MG63 (cell line): Measurements from ENCODE around the gene NTN4. TPM values are rescaled to one million over a fixed set of nuclear protein-coding genes. Genes with fewer than 3 reads are reported as not detected.
A peak's percentile ranks its signal among the peaks of the same experiment; 100 is the strongest.
"Not testable (repeated sequence)": the region's sequence is repeated elsewhere in the genome, so short reads cannot be mapped to it uniquely, and the experiment has no call there.

Experiments
- DNase-seq: peaks from one replicate; pipeline ENCODE4 v3.0.0-alpha.2; 2020
- H3K27me3 ChIP-seq: fragments of 250-450 bp; sonication (Bioruptor Pico); 2 replicates; pipeline ENCODE4 v1.5.1; 2020; ENCODE audit warnings: mild to moderate bottlenecking, moderate library complexity
- H3K36me3 ChIP-seq: fragments of 250-450 bp; sonication (Bioruptor Pico); 2 replicates; pipeline ENCODE4 v1.5.1; 2020; ENCODE audit warnings: mild to moderate bottlenecking, moderate library complexity
- H3K4me3 ChIP-seq: fragments of 250-450 bp; sonication (Bioruptor Pico); 2 replicates; pipeline ENCODE4 v1.5.1; 2020; ENCODE audit warnings: mild to moderate bottlenecking, moderate library complexity
- H3K9me3 ChIP-seq: fragments of 250-450 bp; sonication (Bioruptor Pico); 2 replicates; pipeline ENCODE4 v1.5.1; 2020; ENCODE audit warnings: mild to moderate bottlenecking, moderate library complexity
- total RNA-seq: library from RNA; depleted of rRNA; stranded (reverse); fragments of >200 nt; shearing (Covaris generic); gene quantifications from 2 replicates; pipeline ENCODE4 v1.2.3, GENCODE V29; 2014; ENCODE audit warnings: low replicate concordance

Gene NTN4
- total RNA-seq, 1 experiment from 2014 or later = 43.1 TPM

DNA sequence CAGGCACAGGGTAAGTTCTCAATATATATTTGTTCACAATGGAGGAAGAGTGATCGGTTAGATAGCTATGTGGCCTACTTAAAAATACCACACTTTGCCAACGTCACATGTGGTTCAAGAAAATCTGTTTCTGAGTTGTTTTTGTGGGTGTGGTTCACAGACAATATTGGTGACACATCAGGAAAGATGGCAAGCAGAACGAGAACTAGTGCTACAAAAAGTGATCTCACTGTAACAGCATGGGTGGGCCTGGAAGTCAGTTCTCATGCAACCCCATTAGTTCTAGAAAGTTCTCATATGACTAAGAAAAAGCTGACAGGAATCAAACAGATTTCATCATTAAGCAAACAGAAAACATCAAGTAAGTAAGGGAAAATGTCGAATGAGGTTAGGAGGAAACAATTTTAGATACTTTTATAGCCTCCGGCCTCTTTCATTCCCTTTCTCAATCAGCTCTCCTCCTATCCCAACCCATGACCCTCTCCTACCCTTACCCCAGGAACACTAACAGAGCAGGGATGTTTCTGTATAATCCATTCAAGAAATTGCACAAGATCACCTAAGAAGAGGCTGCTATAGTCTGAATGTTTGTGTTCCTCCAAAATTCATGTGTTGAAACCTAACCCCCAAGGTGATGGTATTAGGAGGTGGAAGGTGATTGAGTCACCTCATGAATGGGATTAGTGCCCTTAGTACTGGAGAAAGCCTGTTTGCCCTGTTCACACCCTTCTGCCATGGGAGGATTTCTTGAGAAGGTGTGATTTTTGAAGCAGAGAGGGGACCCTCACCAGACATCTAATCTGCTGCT, 15.5 kb upstream of the NTN4 start:
- peaks cover 4% of the 10 kb centered on the region for H3K9me3 ChIP-seq

DNA sequence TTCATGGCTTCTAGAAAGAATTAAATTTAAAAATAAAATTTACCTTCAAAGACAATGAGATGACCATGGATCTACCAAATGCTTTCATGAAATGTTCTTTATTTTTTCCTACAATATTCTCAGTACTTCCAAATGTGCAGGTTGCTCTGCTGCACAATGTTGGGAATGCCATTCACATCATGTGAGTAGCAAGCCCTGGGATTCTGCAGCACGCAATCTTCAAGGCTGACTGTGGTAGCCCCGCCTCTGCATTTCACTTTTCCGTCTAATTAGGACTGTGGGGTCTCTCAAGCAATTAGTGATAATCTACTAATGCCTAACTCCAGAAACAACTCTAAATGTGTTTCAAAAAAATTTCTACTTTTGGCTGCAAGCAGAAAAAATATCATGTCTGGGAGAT, 13.7 kb upstream of the NTN4 start:
- H3K9me3 ChIP-seq = peaks cover 2% of the 10 kb centered on the region
- no peaks in the 10 kb centered on the region for H3K27me3 ChIP-seq
- no peak for DNase-seq
- no peak overlapping the region for H3K4me3 ChIP-seq
- no peaks in the 10 kb centered on the region for H3K36me3 ChIP-seq

More for the DNA sequence above, 15.5 kb upstream of the NTN4 start:
- Histone ChIP-seq H3K36me3 (no peaks in the 10 kb centered on the region), H3K4me3 (no peak overlapping the region), H3K27me3 (no peaks in the 10 kb centered on the region)
- DNase-seq = peak; percentile 81

DNA sequence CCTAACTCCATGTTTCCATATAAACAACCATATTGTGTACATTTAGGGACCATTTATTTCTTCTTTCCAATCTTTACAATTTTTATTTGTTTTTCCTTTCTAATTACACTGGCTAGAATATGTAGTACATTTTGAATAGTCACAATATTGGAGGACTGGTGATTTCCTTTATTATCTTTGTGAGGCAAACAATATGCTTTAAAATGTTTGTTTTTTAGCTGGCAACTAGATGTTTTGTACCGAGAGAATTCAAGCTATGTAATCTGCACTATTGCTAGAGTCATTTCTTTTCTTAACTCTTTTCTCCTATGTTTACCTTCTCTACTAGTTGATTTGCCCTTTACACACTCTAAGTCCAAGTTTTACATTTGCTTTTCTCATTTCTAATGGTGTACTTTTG, 13.3 kb upstream of the NTN4 start:
- Histone ChIP-seq H3K36me3 (no peaks in the 10 kb centered on the region), H3K9me3 (no peaks in the 10 kb centered on the region; the same call in 1 of the 2 replicates), H3K27me3 (no peaks in the 10 kb centered on the region), H3K4me3 (no peak overlapping the region)
- no peak for DNase-seq

DNA sequence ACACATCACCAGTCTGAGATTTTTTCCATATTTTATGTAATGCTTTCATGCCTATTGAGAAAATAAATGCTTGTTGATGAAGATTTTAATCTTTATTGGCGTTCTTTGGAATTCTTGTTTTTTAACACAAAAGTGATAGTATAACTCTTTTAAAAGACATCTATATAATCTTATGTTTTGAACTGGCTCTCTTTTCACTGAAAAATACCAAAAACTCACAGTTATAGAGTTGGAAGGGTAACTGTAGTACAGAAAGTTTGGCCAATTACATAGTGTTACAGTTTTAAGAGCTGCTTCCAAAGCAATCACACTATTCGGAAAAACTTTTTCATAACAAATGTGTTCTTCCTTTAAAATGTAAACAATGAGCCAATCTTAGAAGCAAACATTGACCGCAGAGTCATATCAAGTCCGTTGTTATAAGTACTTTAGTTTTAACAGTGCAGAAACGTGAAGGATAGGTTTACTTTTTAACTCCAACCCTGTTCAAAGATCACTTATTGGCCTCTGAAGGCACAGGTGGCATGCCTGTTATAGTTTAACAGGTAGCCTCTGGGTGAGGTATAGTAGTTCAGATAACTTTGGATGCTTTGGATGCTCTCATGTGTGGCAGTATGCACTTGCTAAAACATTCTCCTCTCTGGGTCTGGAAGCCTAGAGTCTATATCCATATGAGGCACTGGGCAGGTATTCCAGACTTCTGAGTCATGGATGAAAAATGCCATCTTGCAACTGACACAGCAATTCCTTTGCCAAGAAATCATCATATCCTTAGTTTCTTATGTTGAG, 12.1 kb upstream of the NTN4 start:
- Histone ChIP-seq H3K27me3 (no peaks in the 10 kb centered on the region), H3K4me3 (no peak overlapping the region), H3K36me3 (no peaks in the 10 kb centered on the region), H3K9me3 (no peaks in the 10 kb centered on the region; the same call in 1 of the 2 replicates)
- peak; percentile 67 for DNase-seq

DNA sequence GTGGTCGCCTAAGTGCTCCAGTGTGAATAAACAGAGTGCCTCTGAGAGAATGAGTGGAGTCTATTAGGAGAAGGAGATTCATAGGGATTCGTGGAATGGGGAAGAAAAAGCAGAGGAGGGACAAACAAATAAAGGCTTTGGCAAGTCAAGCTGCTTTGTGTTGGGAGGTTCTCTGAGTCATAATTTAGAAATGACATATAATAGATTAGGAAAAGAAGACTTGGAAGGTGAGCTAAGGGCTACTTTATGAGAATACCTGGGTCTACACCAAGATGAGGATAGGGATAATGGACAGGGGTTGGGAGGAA, 6.4 kb upstream of the NTN4 start:
- DNase-seq = no peak
- no peaks in the 10 kb centered on the region for H3K36me3 ChIP-seq

DNA sequence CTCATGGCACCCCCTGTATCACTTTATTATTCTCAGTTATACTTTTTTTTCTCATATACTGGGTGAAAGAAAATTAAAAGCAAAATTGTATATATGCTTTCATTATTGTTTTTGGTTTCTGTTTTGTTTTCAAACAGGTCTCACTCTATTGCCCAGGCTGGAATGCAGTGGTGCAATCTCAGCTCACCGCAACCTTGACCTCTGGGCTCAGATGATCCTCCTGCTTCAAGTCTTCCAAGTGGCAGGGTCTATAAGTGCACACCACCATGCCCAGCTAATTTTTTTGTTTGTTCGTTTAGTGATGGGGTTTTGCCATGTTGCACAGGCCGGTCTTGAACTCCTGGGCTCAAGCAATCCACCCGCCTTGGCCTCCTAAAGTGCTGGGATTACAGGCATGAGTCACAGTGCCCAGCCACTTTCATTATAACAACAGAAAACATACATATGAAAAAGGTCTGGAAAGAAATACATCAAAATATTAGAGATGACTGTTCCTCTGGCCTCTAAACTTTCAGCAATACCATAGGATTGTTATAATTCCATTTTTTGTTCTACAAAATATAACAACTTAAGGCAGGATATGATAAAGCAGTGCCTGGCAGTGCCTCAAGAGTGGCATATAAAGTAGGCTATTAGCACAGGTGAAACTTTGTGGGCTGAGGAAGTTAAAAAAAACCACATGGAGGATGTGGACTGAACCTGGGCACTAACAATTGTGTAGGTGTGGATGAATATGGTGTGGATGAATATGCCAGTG, 5.8 kb upstream of the NTN4 start:
- Histone ChIP-seq H3K27me3 (no peaks in the 10 kb centered on the region), H3K36me3 (no peaks in the 10 kb centered on the region), H3K4me3 (no peak overlapping the region), H3K9me3 (no peaks in the 10 kb centered on the region)
- peak; percentile 35 for DNase-seq

More for the DNA sequence above, 6.4 kb upstream of the NTN4 start:
- Histone ChIP-seq H3K27me3 (no peaks in the 10 kb centered on the region), H3K9me3 (no peaks in the 10 kb centered on the region), H3K4me3 (no peak overlapping the region)

DNA sequence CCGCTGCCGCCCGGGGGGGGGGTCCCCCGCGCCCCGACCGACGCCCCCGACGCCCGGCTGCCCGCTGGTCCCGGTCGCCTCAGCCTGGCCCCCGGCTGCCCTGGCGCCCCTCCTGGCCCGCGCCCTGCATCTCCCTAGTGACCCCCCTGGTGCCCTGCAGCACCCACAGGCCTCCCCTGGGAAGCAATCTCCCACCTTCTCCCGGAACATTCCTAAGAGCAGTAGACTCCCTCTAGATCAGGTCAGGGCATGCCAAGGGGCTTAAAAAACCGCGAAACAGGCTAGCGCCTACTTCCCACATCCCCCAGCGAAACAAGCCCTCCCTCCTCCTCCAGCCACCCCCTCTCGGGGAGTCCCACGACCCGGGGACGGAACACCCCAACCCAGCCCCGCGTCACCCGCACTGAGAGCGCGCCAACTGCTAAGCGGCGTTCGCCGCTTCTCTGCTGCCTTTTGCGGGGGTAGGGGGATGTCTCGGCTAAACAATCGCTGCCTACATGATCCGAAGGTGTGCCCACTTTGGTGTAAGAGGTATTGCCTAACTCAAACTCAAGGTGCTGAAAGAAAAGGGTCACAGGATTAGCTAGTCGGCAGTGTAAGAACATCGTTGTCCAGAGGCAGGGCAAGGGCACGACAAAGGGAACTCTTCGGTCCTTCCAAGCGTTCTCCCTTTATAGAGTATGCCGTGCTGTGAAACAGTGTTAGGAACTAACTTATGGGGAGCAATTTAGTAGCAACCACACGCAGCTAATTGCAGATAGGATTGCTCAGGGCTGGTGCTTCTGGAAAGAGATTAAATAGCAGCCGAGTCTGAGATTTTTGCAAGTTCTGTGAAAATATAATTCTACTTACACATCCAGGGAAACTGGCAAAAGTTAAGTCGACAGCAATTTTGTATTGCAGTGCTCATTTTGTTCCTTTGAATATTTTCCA, 619 bp upstream of the NTN4 start:
- peak overlapping the region; percentile 66 for H3K4me3 ChIP-seq
- peak; percentile 35 for DNase-seq
- peaks cover 14% of the 10 kb centered on the region for H3K36me3 ChIP-seq

DNA sequence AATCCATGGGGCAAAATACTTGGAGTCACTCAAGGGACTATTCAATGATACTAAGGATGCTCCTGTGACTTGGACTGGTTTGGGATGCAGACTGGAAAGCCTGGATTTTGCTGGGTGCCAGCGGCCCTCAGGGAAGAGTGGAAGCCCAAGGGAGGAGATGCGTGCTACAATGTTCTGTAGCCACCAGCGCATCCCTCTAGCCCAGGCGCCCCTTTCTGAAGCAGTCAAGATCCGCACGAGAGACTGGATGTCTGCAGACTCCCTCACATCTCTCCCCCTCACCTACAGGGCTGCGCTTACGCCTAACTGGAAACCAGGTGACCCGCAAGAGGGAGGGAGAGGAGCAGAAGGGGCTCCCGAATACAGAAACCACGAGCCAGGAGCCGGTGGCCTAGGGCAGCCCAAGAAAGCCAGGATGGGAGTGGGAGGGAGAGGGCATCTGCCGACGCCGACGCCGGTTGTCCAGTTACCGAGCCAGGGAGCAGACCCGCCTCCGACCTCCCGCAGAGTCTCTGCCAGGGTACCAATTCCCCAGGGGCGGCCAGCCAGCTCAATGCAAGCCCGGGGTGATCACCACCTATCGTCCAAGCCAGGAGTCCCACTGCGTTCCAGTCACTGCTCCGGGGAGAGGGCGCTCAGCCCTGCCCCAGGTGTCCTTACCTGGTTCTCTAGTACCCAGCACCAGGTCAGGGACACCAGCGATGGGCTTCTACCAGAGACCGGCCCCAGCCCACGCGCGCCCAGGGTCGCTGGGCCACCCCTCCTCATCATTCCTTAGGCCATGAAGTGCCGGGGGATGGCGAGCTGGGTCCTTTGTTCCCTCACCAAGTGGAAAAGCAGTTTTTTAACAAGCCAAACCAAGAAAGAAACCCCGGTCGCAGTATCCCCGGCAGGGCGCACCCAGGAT, 1.2 kb downstream of the NTN4 start:
- H3K27me3 ChIP-seq = no peaks in the 10 kb centered on the region
- peak overlapping the region; percentile 66 for H3K4me3 ChIP-seq
- DNase-seq = peak; percentile 56
- H3K9me3 ChIP-seq = no peaks in the 10 kb centered on the region
- H3K36me3 ChIP-seq = peaks cover 25% of the 10 kb centered on the region

More for the DNA sequence above, 619 bp upstream of the NTN4 start:
- Histone ChIP-seq H3K9me3 (no peaks in the 10 kb centered on the region), H3K27me3 (no peaks in the 10 kb centered on the region)

DNA sequence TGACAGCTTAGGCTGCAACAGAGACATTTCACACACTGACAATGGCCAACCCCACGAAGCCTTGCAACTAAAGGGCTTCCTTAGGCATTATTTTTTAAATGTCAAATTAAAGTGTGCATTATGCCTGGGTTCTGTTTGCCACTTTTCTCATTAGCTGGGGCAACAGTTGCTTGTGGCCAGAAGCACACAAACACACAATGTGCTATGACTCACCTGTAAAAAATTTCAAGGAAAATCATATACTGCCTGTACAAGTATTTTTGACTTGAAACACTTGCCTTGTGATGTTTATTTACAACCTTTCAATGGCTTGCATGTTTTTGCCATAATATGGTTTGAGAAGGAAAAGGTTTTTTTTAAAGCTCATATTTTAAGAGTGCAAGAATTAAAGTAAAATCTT, 1.9 kb downstream of the NTN4 start:
- H3K4me3 ChIP-seq = peak overlapping the region; percentile 66
- DNase-seq = no peak
- peaks cover 31% of the 10 kb centered on the region for H3K36me3 ChIP-seq
- H3K27me3 ChIP-seq = no peaks in the 10 kb centered on the region
- no peaks in the 10 kb centered on the region for H3K9me3 ChIP-seq

DNA sequence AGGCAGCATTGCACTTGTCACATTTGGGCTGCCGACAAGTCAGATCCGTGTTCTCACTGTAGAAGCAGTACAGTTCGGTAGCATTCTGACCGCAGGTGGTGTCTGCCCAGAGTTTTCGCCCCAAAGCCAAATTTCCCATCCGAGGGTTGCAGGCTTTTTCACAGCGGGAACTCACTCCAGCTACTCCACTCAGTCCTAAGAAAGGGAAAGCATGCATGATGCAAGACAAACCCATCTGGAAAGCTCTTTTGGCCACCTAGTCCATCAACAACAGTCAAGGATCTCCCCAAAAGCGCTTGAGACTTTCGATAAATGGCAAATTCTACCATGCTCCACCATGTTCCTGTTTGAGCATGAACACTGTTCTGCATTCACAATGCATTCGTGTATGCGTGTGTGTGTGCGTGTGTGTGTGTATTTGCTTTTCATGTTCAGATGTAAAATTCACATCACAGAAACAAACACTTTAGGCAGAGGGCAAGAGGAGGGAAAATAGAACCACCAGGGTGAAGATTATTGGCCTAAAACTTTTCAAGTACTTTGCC, 3.2 kb downstream of the NTN4 start:
- no peaks in the 10 kb centered on the region for H3K9me3 ChIP-seq
- H3K4me3 ChIP-seq = no peak overlapping the region
- no peak for DNase-seq
- H3K27me3 ChIP-seq = no peaks in the 10 kb centered on the region
- H3K36me3 ChIP-seq = peaks cover 43% of the 10 kb centered on the region

DNA sequence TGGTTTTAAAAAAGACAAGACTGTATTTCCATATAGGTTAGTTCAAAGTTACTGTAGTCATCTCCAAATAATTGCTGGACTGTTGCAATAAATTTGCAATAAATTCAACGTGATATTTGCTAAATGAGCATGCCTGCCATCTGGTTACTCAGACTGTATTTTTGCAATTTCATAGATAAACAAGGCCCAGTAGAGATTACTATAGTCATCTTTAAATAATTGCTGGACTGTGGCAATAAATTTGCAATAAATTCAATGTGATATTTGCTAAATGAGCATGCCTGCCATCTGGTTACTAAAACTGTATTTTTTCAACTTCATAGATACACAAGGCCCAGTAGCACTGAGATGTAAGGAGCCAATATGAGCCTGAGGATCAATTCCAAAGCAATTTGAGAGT, 5.6 kb downstream of the NTN4 start:
- H3K36me3 ChIP-seq = peaks cover 59% of the 10 kb centered on the region
- H3K27me3 ChIP-seq = no peaks in the 10 kb centered on the region
- no peak for DNase-seq
- H3K9me3 ChIP-seq = no peaks in the 10 kb centered on the region
- no peak overlapping the region for H3K4me3 ChIP-seq

DNA sequence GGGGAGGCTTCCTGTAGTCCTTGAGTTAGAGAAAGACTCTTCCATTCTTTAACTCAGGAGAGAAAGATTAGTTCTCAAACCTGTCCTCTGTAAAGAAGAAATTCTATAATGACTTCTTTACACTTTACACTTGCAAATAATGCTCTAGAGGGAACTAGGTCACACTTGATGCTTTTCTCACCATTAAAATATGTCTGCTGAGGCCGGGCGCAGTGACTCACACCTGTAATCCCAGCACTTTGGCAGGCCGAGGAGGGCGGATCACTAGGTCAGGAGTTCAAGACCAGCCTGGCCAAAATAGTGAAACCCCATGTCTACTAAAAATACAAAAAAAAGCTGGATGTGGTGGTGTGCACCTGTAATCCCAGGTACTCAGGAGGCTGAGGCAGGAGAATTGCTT, 6.3 kb downstream of the NTN4 start:
- Histone ChIP-seq H3K36me3 (peaks cover 59% of the 10 kb centered on the region), H3K27me3 (no peaks in the 10 kb centered on the region), H3K9me3 (no peaks in the 10 kb centered on the region), H3K4me3 (no peak overlapping the region)
- DNase-seq = peak; percentile 79

DNA sequence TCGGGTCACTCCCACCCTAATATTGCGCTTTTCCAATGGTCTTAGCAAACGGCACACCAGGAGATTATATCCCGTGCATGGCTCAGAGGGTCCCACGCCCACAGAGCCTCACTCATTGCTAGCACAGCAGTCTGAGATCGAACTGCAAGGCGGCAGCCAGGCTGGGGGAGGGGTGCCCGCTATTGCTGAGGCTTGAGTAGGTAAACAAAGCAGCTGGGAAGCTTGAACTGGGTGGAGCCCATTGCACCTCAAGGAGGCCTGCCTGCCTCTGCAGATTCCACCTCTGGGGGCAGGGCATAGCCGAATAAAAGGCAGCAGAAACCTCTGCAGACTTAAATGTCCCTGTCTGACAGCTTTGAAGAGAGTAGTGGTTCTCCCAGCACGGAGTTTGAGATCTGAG, 15.1 kb downstream of the NTN4 start:
- DNase-seq, H3K4me3 ChIP-seq, H3K27me3 ChIP-seq: not testable (repeated sequence)
- H3K36me3 ChIP-seq = peaks cover 39% of the 10 kb centered on the region
- H3K9me3 ChIP-seq = peaks cover 21% of the 10 kb centered on the region

DNA sequence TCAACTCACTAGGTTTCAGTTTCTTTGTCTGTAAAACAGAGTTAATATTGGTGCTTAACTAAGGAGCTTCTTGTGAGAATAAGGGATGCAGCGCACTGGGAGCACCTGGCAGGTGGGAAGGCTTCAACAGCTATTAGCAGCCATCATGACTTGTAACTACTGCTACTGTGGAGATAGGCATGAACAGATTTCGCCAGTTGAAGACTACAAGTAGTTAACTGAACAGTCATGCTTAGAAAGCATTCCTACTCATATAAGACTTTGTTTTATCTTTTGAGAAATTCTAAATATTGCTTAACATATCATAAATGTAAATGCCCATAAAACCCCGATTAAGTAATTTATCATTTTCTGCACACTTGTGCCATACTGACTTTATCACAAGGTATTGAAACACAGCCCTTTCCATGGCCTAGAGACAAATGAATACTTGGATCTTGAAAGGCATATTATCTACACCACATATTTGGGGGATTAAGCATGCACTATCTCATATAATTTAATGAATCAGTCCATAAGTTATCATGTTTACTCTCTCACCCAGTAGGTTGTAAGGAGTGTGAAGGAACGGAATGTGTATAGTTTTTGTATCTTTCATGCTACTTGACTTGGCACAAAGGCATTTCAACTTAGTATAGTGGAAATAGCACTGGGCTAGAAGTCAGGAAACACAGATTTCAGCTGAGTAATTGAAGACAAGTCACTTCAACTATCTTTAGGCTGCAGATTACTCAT, 16.1 kb downstream of the NTN4 start:
- Histone ChIP-seq H3K9me3 (peaks cover 21% of the 10 kb centered on the region), H3K27me3 (no peaks in the 10 kb centered on the region), H3K4me3 (no peak overlapping the region), H3K36me3 (peaks cover 39% of the 10 kb centered on the region)
- DNase-seq = no peak
